ENCODE data around the gene CREB3L2.

Gene CREB3L2

DNA sequence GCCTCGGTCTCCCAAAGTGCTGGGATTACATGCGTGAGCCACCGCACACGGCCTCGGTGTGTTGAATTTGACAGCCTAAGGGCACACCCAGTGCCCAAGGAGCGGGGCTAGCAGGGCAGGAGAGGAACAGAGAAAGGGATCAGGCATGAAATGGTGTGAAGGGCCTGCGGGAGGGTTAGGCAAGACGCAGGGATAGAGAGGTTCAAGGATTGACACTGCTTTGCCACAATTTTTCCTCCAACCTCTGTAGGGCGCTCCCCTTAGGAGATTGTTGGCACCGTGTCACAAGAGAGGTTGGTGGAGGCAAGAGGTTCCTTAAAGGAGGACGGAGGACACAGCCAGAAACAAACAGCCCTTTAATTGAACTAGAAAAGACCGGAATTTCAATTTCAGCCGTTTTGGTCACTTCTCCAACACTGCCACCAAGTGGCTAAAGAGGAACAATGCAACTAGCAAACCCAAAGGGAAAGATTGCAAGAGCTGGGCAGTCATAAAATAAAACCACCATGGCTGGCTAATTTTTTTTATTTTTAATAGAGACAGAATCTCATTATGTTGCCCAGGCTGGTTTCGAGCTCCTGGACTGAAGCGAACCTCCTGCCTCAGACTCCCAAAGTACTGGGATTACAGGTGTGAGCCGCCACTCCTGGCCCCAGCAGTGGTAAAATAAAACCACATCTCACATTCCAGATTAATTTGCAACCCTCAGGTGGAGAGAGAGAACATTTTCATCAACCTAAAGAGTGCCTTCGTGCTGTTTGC lies 6.9 kb upstream of the CREB3L2 start:
- DNase-seq: peak; percentile 65

DNA sequence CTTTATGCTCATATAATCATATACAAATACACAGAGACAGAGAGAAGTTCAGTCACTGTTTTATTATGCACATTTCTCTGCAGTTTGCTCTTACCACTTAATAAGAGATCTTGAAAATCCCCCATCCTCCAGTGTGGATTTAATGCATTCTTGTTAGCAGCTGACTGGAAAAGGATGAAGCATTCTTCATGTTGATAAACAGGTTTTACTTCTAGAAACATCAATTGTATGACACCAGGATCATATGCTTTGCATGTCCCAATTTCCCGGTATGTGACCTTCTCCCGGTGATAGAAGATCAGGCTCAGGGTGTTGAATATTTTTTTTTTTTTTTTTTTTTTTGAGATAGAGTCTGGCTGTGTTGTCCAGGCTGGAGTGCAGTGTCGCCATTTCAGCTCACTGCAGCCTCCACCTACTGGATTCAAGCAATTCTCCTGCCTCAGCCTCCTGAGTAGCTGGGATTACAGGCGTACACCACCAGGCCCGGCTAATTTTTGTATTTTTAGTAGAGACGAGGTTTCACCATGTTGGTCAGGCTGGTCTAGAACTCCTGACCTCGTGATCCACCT lies 6.2 kb upstream of the CREB3L2 start:
- no peak for DNase-seq

DNA sequence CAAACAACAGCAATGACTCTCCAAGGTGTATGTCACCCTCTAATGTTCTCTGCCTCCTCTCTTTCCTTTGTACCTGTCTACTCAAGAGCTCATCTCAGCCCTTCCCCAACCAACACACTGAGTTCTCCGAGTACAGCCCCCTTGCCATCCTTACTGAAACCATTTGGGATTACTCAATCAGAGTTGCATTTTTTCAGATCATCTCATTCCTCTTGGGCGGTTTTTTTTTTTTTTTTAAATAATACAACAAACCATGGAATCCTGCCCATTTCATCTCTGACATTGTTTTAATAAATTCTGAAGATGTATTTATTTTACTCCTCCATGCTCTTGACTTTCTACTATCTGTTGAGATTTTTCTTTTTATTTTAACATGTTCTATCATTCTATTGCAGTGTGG lies 4.2 kb upstream of the CREB3L2 start:
- DNase-seq: no peak

DNA sequence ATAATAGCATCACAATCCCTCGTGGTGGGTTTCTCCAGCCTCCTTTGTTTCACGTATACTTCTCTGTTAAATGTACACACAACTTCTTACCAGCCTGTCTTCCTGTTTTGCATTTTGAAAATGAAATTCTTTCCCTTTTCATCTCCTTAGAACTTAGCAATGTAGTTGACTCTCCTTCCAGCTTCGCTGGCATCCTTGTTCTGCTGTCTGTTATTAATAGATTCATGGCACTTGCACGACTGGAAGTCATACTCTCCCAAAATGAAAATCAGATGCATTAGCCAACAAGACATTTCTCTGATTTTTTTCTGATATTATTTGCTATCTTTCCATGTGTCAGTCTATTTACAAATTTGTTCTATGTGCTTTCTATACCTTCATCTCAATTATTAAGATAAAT lies 3.0 kb upstream of the CREB3L2 start:
- no peak for DNase-seq

DNA sequence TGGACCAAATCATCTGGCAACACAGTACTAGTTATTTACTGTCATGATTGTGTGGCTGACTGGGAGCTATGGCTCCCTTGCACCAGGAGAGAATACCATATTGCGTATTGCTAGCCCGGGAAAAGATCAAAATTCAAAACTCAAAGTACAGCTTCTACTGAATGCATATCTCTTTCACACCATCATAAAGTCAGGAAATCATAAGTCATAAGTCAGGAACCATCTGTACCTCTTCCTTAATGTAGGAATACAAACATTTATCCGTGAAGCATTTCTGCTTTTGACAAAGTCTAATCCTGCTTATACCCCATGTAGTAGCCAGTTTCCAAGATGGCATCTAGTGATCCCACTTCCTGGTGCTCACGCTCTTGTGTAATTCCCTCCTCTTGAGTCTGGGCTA lies 2.2 kb upstream of the CREB3L2 start:
- DNase-seq: no peak

DNA sequence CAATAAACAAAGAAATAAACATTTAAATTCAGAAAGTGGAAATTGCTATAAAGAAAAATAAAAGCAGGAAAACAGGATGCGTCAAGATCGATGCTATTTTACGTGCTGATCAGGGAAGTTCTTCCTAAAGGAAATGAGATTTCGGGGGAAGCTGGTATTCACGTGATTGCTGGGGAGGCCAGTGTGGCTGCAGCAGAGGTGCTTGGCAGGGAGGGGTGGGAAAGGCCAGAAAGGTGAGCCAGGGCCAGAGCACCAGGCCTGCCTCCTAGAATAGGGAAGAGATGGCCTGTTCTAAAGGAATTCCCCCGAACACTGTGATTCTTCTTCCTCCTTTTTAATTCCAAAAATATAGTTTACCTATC lies 923 bp upstream of the CREB3L2 start:
- DNase-seq: no peak

DNA sequence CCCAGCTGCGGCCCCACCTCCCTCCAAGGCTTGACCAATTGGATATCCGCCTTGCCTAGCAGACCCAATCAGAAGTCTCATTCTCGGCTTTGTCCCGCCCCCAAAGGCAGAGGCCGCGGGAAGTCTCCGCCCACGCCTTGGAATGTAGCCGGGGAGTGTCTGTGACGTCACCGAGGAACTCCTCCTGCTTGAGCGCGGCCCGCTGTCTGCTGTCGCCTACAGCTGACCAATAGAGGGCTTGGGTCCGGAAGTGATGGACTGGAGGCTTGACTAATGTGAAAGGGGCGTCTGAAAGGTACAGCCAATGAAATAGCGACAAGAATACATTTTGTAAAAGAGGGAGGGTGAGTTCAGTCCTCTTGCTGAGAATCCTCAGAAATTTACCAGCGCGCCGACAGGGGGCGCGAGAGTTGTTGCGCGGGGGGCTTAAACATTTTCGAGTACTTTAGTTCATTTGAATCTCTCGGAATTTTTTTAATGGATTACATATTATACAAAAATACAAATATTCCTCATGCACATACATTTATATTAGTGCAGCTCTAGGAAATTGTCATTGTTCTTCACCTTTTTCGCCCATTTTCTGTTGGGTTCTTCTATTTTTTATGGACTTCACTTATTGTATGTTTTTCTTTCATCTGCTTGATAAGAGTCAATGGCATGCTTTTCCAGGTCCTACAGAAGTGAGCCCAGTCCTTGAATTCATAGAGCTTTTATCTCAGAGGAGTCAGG lies 376 bp upstream of the CREB3L2 start:
- DNase-seq: peak; percentile 98

DNA sequence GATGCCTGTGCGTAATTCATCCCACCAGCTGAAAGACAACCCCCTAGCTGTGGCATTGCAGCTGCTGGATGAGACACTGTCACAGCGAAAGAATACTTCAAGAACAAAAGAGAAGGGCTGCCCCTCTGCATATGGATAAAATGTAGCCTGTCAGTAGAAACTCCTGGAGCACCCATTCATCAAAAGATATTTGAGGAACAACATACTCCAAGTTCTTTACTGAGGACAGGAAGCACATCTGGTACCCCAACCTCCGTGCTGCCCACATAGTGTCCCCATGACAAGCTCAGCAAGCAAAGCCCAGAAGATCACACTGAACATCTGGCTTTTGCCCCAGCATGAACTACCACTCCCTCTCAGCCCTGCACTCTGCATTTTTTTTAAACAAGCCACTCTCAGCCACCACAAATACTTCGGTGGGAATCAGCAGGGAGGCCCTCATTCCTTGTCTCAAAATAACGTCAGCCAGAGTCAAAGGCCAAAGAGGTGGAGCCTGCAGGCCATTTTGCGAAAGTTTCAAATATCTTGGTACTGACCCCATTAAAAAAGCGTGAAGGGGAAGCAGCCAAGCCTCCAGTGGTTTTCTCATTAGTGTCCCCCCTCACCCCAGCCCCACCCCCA lies 1.7 kb downstream of the CREB3L2 start:
- DNase-seq: no peak

DNA sequence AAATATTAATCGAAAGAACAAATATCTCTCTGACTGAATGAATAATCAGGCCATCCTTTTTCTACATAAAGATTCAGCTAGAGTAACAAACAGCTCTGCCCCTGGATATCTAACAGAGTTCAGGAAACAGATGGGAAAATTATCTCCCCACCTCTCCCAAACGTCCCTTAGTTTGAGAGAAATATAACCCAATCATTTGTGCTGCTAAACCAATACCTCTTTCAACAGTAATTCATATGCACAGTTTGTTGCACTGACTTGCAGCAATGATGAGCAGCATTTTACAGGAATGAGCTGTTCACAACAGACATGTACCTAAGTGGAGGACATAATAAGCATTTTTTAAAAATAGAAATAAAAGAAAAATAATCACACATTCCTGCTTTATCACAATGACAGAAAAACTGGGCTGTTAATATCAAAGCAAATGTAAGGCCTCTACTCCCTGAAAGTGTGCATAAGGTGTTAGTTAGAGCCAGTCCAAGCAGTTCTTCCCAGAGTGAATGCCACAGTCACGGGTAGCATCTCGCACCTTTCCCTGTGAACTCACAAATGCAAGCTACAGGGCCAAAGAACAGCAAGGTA lies 2.3 kb downstream of the CREB3L2 start:
- no peak for DNase-seq

DNA sequence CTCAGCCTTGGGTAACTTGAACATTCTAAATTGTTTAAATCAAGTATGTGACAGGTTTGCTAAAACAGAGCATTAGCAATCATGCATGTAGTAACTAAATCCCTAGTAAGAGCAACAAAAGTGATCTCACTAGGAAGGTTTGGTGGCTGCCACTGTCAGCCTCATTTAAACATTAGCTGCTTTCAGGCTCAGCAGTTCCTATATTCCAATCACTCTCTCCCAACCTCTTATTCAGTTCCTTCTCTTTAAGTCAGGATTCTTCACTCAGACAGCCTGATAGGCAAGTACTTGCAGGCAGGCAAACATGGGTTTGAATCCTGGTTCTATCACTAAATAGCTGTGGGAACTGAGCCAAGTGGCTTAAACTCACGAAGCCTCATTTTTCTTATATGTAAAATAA lies 3.6 kb downstream of the CREB3L2 start:
- DNase-seq: no peak

DNA sequence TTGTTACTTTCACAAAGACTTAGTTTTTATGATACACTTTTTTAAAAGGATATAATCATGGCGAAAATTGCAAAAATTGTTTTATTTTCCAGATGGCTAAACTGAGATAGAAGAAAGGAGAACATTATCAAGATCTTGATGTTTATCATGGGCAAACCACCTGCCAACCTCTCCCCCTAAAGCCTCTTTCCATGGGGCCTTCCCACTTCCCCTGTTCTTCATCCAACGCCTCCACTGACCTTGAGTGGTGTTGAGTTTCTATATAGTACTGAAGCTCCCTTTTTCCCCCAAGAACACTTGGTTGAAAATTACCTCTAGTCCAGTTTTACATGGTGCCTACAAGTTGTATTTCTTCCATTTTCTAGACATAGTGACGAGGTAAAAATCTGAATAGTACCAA lies 5.0 kb downstream of the CREB3L2 start:
- no peak for DNase-seq

DNA sequence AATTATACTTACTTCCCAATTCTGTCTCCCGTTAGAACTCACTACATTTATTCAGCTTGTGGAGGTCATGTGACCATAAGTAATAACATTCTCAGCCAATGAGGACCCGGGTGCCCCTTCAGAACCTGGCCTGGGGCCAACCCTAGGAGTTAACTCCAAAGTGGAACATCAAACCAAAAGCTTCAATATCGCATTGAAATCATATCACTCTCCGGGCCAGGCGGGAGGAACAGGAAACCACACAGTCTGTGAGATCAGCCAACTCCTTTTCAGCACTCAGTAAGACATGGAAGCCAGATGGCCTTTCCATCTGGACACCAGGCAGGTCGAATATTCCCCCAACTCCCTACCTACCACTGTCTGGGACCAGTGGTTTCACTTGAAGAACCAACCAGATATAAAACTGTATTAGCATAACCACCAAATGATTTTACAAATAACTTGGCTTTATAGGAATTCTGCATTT lies 5.5 kb downstream of the CREB3L2 start:
- DNase-seq: no peak

DNA sequence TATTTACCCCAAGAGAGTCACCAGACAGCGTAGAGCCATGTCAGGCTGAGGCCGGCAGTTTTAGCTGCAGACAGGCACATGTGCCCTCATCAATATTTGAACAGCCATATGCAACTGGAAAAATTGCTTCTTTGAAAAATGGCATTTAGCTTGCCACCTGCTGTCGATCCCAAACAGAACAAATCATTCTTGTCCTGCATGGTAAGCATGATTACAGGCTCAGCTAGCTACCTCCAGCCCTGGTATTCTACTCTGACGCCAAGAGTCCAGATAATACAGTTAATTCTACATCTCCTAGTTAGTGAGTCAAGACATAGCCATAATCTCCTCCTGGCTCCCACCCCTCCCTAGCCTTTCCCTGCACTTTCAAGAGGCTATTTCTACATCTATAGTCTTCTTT lies 7.7 kb downstream of the CREB3L2 start:
- no peak for DNase-seq

DNA sequence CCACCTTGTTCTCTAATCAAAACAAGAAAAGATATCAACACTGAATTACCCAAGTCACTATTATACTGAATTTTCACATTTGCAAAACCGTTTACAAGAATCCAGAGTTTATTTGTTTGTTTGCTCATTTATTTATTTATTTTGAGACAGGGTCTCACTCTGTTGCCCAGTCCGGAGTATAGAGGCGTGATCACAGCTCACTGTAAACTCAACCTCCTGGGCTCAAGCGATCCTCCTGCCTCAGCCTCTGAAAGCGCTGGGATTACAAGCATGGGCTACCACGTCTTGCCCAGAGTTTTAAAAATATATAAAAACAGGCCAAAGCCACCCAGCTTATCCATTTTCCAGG lies 8.5 kb downstream of the CREB3L2 start:
- DNase-seq: no peak

DNA sequence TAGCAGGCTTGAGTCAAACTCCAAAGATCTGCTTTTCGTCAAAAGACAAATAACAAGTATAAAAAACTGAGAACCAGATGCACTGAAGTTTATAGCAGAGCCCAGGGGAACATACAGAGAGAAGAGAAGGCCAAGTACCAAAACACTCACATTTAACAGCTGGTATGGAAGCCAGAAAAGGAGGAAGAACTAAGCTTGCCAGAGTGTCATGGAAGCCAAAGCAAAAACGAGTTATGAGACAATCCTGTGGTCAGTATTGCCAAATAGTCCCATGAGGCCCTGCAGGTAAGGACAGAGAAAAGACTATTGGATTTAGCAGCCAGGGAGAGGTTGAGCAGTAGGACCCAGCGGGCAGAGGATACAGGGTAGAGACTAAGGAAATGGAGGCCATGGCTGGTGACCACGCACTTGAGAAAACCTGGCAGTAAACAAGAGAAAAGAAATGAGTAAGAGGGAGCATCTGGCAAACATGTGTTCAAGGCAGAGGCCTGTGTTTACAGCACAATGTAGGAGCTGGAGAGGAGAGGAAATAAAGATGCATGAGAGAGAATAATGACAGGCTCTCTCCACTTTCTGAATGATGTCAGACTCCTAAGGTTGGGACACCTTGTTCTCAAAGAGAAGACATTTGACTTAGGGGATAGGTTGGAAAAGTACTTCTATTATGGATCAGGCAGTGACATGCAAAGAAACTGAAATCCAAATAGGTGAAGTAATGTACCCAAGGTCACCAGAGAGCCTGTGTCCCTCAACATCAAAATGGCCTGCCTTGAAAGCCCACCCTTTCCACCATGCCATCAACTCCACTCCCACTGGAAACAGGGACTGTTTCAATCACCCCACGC lies 9.1 kb downstream of the CREB3L2 start:
- DNase-seq: no peak

DNA sequence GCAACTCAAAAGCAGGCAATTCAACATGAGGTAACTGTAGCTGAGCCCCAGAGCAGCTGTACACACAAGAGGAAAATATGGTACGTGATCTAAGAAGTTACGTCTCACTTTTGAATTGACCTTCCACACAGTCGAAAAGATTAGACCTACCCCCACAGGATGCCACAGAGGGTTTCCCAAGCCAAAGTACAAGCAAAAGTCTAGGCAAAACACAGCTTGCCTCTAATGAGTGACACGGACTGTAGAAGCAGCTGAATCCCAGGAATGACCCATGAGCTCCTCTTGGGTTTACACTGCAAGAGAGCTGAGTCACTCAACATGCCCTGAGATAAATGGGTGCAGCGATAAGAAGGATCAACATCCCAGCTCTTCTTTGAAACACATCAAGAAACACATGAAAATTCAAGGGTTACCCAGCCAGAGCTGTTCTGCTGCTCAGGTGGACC lies 9.8 kb downstream of the CREB3L2 start:
- DNase-seq: no peak

DNA sequence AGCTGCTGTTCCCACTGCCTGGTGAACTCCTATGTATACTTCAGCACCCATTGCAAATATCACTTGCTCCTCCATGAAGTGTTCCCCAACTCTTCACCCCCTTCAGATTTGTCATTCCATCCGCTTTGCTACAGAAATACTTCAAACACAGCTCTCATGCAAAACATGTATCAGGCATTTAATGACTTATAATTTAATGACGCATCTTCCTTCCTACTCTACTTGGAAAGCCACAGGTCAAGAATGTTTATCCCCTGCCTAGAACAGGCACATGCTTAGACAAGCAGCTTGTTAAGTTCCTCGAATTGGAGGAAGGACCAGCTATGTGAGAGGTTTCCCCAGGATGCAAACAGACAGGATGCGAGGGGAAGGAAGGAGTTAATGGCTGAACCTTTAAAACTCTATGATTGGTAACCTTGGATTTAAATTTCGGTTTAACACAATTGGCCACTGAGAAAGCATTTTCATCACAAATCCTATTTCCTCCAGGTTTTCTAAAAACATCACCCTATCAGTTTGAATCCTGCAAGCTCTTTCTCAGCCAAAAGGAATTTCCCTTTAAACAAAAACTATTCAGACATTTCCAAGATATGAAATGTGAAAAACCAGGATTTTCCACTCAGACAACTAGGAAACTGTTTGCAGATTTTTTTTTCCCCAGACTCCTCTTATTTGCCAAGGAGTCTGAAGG lies 11.5 kb downstream of the CREB3L2 start:
- DNase-seq: no peak

DNA sequence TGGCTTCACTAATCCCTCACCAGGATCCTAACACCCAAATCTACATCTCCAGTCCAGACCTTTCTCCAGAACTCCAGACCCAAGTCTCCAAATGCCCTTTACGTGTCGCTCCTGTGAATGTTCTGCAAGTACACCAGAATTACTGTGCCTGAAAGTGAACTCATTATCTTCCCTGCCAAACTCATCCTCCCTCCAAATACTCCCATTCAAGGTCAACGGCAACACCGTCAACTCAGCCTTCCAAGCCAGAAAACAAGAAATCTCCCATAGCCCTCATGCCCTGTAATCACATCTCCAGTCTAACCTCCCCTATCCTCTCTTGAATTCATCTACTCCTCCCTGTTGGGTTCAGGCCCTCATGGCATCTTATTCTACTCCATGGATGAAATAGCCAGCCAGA lies 12.3 kb downstream of the CREB3L2 start:
- no peak for DNase-seq

DNA sequence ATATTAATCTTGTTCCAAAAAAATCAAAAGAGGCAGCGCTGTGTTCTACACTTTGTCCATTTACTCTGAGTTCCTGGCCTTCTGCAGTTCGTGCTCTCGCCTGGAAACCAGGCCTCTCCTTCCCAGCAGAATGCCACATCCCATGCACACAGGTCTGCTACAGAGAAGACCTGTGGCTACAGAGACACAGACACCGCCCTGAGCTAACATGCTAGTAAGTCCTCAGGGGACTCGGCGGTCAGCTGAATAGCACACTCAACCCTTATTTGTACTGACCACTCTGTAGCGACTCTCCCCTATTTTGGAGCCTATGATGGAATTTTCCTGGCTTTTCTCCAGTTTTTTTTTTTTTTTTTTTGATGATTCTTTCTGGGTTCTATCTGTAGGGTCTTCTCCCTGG lies 12.8 kb downstream of the CREB3L2 start:
- no peak for DNase-seq

DNA sequence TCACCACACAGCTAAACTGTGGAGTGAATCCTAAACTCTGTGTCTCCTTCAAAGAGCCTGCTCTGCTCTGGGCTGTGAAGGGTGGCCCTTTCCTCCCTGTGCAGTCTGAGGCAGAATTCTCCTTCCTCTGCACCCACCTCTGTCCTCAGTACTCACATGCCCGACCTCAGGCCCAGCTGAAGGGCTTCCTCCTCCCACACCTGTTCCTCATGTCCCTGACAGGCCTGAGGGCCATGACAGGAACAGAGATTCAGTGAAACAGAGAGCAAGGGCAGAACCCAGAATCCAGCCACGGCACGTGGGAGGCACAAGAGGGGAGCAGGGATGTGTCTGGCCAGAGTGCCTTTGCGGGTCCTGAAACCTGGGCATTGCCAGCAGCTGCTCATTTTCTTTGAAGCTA lies 13.9 kb downstream of the CREB3L2 start:
- DNase-seq: no peak

DNA sequence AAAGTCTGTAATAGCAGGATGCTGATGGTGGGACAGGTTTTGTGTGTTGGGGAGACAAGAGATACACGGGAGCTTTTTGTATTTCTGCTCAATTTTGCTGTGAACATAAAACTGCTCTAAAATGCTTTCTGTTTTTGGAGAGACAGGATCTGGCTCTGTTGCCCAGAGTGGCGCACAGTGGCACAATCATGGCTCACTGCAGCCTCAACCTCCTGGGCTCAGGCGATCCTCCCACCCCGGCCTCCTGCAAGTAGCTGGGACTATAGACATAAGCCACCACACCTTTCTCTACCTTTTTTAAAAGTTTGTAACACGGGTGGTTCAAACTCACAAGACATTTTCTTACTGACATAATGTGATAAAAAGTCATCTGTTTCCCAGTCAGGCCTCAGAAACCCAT lies 14.3 kb downstream of the CREB3L2 start:
- no peak for DNase-seq

DNA sequence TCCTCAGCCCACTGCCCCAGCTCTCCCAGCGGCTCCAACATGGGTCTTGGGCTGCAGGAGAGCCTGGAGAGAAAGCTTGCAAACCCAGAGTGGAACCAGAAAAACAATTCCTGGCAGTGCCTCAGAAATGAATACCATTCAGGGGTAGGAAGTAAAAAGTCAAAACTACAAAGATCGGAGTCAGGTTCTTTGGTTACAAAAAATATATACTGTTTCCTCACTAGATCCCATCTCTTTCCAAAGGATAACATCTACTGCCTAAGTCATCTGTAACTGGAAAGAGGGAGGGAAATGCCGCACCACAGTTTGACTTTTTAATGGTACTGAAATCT lies 14.9 kb downstream of the CREB3L2 start:
- DNase-seq: no peak

All from NCI-H748 treated with DMSO at 0.1 percent for 48 hours (cell line).